NCI-H748 (cell line): ENCODE measurements around the gene VSNL1.

Experiments
- DNase-seq: peaks from one replicate; lab custom pipeline; 2025; ENCODE audit not compliant: unreplicated experiment; lab: John Stamatoyannopoulos, UW

VSNL1 gene

DNA sequence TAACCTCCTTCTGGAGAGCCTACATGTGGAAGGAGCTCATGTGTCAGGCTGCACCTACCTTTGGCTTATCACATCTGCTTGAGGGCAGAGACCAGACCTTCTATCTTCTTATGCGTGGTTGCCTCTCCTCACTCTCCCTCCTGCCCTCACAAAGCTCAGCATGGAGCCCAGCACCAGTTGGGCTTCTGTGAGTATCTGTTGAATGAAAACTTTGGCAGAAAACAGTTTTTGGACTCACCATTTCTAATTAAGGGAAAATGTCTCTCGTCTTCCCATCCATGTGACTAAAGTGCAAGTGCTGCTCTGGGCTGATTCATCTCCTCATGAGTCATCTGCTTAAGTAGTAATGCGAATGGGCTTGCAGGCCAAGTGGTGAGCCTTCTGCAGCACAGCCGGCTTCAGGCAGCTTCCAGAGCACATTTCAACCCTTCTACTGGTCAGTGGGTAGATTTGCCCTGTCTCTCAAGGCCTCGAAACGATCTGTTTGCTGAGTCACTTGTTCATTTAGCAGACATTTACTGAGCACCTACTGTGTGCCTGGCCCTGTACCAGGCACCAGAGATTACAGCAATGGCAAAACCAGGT is 102.6 kb downstream of the VSNL1 start:
- DNase-seq = no peak

DNA sequence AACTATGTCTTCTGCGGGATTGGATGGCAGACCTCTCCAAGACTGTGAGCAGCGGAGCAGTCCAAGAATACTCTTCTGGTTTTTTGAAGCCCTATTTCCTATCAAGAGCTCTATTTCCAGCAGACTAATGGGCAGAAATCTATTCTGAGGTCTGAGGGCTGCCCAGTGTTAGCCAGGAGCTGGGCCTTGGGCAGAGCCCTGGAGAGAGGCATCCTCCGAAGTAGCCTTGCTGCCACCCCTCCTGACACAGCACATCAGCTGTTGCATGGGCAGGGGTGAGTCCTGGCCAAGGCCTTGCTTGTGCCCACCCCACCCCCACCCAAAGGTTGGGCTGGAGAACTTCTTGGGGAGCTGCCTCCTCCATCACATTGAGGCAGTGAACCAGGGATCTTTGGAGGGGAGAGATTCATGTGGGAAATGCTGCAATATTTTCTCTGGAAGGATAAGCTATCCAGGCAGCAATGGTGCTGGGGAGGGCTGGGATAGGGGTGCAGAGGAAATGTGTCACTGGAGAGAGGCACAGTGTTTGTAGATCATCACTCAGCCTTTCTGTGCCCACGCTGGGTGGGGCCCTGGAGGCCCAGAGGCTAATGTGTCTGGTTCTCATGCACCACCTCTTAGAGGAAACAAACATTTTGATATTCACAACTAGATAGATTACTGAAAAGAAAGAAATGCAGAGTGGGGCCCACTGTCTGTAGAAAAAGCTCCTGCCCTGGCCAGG is 104.7 kb downstream of the VSNL1 start:
- no peak for DNase-seq

DNA sequence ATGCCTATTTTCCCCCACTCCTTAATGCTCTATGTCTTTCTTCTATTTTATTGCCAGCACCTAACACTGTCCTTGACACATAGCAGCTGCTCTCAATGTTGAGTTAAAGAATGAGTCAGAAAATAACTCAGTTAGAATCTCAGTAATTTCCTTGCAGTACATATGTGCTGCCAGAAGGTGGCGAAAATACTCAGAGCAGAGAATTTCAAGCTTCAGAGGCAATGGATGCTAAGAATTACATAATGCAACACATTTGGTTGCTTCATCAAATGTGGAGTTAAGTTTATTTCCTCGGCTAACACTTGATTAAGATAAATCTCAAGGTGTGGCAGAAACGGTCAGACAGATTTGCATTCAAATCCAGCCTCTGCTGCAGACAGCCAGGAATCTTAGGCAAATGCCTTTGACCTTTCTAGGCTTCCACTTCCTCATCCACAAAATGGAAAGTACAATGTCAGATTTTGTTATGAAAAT is 105.6 kb downstream of the VSNL1 start:
- peak; percentile 60 for DNase-seq

DNA sequence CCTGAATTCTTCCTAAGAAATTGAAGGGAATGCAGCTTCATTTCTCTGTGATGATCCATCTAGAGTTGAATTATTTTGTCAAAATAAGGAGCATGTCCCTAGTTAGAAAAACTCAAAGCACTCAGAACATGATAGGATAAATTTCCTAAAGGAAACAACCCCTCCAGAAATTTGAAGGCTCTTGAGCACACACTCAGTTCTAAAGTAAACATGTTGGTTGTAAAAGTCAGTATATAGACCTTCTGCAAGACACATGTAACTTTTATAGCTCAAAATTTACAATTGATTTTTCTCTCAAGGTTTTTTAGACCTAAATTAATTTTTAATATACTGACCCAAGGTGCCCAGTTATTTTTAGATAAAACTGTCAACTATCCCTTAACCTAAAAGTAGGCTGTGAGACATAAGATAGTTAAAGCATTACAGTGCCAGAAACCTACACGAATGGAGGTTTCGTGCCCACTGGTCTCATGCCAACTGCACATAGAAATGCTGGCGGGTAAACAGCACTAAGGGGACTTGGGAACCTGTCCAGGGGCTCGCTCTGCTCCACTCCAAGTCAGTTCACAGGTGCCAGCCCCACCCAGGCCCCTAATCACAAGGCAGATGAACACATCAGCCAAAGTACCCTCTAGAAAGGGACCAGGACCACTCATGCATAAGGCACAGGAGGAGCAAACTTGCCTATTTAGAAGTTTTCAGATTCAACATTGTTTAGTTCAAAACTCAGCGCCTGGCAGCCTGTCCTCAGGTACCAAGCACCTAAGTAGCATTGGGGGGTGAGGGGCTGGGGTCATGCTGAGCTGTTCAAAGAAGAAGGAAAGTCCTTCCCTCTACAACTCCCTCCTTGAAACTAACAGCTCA is 106.6 kb downstream of the VSNL1 start:
- DNase-seq = no peak

DNA sequence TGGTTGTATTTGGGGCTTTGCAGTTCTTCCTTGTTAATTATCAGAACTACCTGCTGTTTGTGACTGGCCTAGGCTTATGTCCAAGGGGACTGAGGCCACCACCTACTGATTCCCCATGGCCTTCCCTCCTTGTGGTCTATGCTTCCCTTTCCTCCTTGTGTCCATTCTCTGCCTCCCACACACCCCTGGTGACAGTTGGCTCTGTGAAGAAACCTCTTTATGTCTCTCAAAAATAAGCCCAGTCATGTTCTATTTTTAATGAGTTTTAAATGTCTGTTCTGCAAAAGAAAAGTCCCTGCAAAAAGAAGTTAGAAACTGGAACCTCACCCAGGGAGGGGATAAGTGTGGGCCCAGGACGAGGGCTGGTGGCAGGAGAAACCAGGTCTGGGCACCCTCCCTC is 108.1 kb downstream of the VSNL1 start:
- DNase-seq = no peak

DNA sequence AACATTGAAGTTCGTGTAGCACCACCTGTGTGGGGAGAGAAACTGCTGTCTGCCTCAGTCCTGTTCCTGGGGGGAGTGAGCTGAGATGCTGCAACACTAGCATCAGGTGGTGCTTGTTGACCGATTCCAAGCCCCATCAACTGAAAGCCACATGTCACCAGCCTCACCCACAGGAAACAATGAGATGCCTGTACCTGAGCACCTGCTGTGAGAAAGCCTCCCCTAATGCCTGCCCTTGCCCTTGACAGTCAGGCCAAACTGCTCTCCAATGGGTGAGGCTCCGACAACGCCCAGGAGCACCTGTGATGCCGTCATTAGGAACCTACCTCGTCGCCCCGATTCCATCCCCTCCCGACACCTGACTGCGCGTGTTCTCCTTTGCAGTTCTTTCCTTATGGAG is 108.5 kb downstream of the VSNL1 start:
- no peak for DNase-seq

DNA sequence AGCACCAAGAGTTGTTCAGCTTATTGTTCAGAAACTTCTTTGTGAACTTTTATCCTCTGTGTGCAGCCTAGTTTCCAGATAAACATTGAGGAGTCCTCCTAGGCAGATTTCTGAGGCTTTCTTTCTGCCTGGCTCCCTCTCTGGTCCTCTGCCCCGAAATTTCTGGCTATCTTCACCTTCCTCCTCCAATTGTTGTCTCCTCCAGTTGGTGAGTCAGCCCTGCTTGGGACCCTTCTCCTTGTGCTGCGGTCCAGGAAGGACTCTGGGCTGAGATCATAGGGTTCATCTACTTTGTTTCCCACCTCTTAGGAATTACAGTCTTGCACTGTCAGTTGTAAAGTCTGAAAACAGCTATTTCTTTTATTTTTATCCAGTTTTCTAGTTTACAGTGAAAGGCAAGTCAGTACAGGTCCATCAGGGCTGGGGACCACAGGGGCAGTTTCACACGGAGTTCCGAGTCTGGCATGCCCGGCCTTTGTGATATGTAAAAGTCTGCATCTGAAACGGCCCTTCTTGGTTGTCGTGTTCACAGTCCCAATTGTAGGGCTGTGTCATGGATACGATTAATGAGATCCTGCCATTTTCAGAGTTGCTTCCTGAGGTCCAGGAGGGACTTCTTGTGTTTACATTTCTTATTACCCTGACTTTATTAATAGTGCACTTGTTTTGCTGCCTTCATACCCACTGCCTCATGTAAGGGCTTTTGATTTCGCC is 112.3 kb downstream of the VSNL1 start:
- no peak for DNase-seq

DNA sequence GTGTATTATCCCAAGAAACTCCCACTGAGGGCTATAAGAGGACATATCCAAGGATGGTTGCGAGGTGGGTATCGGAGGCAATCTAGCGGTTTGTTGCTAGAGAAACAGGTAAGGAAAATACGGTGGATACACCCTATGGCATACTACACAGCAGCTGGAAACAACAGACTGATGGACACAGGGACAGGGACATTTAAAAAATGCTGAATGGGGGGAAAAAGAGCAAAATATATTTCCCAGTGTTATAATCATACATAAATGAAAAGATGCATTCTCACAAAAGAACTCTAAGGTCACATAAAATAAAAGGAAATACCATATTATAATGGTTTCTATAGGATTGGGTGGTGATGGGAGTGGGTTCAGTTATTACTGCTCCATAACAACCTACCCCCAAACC is 117.3 kb downstream of the VSNL1 start:
- DNase-seq = no peak

DNA sequence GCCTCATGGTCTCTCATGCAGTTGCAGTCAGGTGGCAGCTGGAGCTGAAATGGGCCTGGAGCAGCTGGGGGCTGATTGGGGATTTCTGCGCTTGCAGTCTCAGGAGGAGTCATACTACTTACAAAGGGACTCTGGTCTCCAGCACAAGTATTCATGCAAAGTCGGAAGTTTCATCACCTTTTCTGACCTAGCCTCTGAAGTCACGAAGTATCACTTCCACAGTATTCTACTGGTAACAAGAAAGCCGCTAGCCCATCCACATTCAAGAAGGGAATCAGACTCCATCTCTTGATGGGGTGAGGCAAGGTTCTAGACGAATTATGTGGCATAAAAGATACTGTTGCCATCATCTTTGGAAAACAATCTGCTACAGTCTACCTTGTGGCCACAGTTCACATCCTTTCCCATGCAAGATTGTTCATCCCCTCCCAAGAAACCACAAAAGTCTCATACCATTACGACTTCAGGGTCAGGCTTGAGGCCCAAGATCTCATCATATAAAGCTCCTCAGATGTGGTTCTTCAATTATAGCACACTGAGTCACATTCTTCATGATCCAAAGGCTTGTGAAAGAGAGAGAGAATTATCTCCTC is 117.9 kb downstream of the VSNL1 start:
- no peak for DNase-seq

DNA sequence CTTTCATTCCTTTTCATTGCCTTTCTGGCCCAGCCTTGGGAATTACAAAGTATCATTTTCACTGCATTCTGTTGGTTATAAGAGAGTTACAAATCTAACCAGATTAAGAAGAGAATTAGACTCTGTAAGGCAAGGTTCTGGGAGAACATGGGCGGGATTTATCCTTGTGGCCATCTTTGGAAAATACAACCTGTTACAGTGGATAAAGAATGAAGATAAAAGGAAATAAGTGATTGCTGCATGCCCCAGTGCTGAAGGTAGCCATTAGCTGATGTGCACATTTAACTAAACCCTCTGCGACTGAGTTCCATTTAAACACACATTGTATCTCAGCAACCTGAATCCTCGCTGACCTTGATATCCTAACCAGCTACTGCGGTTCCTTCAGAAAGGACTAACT is 119.7 kb downstream of the VSNL1 start:
- DNase-seq = no peak

DNA sequence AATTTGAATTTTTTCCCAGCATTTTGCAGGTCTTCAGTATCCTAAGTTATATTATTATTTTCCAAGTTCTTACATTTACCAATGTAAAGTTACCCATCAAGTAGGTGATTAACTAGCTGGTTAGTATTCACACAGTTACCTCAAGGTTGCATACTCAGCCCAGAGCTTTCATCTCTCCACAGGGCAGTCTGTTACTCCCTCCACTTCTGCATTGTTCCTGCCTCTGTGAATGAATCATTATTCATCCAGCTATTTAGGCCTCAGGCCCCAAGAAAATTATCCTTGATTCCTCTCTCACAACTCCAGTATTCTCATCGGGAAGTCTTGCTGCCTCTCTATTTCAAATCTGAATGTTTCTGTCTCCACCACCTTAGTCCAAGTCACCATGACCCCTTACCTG is 121.0 kb downstream of the VSNL1 start:
- DNase-seq = no peak

DNA sequence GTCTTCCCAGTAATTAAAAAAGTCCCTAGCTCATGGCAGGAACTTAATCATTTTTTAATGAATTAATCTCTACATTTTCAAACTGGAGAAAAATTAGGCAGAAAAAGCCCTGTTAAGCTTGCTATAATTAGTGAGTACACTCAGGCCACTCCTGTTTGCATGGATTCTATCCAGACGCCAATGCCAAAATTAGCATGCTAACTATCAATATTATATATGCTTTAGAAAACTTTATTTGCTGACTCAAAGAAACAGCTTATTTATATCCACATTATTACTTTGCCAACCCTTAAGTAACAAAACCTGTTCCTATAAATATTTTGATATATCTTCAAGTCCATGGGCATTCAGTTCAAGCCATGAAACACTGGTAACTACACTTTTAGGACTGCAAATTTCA is 122.2 kb downstream of the VSNL1 start:
- no peak for DNase-seq

DNA sequence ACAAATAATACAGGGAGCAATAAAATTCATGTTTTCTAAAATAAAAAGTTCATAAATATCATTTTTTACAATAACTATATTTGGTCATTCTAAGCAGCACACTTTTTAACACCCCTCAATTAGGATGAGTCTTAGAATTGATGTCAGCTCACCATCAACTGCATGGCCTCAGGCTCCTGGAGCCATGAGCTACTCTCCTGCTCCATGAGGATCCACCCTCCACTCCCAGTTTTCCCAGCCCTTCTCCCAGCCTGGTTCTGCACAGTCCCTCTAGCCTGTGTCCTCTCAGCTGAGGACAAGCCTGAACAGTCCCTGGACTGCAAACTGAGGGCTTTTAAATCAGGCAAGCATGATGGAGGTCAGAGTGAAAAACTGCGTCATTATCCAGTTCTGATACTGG is 124.0 kb downstream of the VSNL1 start:
- no peak for DNase-seq

DNA sequence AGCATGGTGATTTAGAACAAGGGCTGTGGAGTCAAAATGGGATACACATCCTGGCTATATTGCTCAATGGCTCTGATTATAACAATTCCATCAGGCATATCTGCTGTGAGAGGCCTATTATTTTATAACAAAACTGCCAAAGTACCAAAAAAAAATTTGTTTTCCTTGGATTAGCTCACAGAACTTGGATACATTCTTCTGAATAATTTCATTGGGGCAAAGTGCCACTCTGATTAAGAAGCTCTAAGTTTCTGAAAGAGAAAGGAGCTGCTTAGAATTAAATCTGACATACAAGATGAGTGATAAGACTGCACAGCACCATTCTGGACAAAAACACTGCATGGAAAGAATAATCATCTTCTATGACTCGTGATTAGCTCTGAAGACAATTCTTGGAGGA is 127.4 kb downstream of the VSNL1 start:
- no peak for DNase-seq

DNA sequence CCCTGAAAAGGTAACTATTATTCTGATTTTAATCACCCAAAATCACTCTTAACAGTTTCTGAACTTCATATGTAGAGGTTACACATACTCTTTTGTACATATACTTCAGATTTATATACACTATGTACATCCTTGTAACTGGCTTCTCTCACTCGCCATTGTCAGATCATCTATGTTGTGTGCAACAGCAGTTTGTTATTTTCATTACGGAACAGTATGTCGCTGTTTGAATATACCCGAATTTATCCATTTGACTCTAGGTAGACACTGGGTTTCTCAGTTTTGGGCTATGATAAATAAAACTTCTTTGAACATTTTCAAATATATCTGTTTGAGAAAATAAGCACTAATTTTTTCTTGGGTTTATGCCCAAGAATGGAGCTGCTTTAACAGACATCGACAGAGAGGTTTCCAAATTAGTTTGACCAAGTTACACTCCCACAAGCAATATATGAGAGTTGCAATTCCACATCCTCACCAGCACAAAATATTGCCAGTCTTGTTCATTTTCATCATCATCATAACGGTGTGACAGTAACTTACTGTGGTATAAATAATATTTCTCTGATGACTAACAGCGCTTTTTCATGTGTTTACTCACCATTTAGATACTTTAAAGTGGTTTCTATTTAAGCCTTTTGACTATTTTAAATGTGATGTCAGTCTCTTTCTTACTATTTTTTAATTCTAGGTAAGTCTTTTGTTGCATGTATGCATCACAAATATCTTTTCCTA is 132.3 kb downstream of the VSNL1 start:
- no peak for DNase-seq

DNA sequence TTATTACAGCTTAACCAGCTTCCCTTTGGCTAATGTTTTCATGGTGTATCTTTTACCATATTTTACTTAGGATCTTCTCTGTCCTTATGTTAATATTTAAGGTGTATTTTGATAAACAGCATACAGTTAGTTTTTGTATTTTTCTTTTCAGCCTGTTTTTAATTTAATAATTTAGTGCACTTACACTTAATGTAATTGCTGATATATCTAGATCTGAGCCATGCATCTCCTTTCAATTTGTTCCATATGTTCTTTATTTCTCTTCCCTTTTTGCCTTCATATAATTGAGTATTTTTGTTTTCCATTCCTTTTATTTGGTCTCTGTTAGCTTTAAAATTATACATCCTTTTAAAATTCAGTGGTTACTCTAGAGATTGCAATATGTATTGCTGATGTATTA is 134.3 kb downstream of the VSNL1 start:
- no peak for DNase-seq

DNA sequence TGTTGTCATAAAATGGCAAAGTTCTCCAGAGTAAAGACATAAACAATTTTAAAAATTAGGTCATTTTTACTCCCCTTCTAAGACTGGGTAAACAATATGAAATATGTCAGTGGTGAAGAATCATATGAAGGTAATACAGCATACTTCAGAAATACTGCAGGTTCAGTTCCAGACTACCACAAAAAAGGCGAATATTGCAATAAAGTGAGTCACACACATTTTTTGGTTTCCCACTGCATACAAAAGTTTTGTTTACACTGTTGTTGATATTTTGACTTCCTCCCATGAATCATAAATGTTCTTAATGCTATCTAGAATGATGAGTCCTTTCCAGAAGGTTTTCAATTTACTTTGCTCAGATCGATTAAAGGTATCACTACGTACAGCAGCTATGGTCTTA is 139.6 kb downstream of the VSNL1 start:
- no peak for DNase-seq

DNA sequence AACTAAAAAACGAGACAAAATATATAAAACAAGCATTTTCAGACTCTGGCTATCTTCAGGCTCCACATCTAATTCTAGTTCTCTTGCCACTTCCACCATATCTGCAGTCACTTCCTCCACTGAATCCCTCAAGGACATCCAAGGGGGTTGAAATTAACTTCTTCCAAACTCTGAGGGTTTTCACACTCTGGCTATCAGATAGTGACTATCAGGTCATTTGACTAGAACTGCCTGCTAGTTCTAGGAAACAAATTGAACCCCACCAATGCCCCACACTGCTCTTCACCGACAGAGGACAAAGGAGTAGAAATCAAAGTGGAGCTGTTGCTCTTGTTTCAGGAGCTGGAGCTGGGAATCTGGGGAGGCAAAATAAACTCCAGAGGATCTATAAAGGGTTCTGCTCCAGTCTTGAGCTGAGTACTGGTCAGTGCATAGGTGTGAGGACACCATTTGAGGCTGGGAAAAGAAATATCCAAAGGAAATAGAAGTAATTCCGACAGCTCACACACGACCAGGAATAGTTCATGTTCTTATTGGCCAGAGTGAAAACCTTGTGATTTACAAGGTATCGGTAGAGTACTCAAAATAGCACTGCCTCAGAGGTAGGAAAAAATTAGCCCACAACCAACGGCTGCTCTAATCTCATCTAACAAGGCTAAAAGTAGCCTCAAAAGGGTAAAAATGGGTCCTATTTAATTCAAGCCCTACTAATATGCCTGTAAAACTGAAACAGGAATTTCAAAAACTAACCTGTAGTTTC is 141.8 kb downstream of the VSNL1 start:
- DNase-seq = no peak

DNA sequence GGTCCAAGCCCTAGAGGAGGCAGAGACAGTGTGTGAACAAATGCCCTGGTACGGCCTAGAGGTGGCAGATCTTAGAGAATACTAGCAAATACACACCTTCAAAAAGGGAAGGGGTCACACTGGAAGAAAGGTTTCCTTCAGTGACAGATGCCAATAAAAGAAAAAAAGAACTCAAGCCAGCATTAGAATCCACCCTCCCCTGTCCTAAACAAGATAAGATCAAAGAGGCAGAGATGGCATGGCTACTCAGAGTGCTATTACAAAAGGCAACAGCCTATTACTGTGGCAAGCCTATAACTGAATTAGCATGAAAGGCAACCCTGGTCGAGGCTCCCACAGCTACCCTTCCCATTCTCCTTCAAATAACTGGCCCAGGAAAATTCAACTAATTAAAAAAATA is 143.5 kb downstream of the VSNL1 start:
- DNase-seq = no peak

DNA sequence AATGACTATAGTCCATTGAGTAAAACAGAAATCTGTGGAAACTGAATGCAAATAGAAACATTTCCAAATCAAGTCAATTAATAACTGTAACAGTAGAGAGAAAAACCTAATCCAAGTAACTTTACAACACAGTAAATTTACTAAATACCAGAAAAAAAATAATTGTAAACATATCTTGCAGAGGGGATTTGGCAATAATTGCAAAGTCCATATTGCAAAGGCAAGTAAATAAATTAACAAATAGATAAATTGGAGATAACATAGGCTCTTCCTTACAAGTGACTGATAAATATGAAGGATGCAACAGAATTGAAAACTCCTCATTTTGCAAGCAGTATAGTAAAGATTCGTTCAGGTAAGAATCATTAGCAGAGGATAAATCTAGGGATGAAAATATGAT is 148.1 kb downstream of the VSNL1 start:
- DNase-seq = no peak
